Glomerular visceral epithelial cell (primary cell): ENCODE data around the gene GCAT.

Experiments
- DNase-seq: peaks from one replicate; pipeline ENCODE4 v3.0.0-alpha.2; 2016; ENCODE audit errors: extremely low spot score

Gene GCAT

DNA sequence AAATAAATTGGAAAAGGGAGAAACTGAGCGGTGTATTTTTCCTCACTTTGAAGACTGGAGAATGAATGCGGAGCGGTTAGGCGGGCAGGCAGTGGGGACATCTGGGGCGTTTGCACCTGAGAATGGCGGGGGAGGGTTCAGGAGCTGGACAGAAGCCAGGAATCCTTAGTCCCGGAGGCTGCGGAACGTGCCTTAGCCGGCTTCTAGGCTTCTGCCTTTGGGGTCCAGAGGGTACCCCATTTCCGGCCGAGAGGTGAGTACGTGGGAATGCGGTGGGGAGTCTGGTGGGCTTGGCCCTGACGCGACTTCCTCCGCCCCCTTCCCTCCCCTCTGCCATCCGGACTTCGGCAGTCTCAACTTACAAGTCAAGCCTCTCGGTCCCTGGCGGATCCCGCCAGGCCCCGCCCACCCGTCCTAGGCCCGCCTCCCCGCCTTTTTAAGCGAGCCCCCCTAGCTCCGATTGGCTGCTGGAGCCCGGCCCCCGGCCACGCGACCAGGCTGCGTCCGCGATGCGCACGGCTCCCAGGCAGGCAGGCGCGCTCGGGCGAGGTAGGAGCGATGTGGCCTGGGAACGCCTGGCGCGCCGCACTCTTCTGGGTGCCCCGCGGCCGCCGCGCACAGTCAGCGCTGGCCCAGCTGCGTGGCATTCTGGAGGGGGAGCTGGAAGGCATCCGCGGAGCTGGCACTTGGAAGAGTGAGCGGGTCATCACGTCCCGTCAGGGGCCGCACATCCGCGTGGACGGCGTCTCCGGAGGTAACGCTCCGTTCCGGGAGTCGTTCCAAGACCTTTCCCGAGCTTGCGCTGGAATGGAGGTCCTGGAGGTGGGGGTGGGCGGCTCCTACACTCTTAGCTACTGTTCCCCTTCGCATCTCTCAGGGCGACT lies at the start of gene GCAT:
TSS of gene GCAT (plus strand) at position 525 of the 884 bp plus-strand sequence. CDS start at position 559, 34 bp downstream.
- peak; percentile 96 for DNase-seq

DNA sequence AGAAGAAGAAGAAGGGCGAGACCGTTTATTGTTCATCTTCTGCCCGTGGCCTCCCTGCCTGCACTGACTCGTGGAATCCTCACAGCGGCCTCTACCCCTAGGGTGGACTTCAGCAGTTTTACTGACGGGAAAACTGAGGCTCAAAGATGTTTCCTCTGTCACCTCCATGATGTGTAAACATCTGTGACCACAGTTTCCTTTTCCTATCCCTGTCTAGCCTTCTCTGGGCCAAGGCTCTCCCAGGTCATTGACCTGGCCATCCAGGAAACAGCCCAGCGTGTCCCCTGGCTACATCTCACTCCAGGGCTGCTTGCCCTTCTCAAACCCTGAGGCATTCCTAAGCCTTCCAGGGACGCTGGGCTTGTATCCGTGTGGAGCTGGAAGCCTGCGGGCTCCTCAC lies 49.0 kb upstream of the GCAT start:
- no peak for DNase-seq

DNA sequence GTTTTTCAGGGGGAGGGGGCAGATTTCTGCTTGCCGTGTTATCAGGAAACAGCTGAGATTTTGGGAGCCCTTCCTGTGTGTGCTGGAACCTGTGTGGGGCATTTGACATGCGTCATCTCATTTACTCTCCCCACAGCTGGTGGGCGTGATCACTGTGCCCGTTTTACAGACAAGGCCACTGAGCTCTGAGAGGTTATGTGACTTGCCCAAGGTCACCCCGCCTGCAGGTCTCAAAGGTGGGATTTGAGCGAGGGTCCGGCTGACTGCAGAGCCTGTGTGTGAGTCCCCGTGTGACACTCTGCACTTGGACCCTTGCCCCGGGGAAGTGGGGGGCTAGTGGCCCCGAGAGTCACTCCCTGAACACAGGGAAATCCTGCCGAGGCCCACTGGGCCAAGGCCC lies 48.5 kb upstream of the GCAT start:
- no peak for DNase-seq

DNA sequence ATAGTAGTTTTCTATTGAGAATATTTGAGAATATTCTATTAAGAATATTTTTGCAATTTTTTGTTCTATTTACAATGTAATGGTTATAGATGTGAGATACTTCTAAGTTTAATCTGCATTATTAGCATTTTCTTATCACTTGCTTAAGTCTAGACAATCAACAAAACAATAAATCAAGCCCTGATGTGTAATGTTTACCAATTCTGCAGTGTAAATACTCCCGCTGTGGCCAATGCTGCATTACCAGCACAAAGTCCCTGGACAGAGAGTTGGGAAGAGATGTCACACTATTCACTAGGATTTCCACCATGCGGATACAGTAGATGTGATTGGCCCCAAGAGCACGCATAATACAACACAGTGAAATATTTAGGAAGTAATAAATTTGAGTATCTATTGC lies 47.6 kb upstream of the GCAT start:
- DNase-seq: no peak

DNA sequence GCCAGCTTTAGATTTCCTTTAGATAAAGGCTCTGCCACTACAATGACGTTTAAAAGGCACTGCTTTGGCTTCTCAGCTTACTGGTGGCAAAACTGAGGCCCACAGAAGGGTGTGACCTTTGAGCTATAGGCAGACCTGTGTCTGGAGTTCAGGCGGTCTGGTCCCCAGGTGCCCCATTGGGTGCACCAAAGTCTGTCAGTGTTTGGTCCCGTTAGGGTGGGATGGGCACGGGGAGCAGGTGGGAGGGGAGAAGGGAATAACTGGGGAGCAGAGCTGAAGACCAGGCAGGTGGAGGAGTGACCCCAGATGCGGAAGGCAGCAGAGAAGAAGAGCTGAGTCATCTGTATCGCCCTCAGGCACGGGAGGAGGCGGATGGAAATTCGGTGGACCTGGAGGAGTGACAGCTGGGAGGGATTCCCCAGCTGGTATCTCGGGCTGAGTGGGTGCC lies 45.3 kb upstream of the GCAT start:
- no peak for DNase-seq

DNA sequence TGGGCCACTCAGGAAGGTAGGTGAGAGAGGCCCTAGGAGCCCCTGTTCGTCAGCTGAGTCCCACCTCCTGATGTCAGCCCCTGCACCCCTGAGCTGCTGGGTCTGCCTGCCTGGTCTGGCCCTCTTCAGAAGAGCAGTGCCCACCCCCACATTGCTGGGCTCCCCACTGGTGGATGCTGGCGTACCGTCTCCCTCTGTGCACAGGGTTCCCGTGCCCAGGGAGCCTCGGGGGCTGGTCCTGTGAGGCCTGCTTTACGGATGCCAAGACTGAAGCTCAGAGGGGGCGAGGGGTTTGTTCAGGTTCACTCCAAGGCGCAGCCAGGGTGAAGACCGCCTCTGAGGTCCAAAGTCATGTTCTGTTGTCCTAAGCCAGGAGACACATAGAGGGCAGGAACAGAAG lies 44.7 kb upstream of the GCAT start:
- no peak for DNase-seq

DNA sequence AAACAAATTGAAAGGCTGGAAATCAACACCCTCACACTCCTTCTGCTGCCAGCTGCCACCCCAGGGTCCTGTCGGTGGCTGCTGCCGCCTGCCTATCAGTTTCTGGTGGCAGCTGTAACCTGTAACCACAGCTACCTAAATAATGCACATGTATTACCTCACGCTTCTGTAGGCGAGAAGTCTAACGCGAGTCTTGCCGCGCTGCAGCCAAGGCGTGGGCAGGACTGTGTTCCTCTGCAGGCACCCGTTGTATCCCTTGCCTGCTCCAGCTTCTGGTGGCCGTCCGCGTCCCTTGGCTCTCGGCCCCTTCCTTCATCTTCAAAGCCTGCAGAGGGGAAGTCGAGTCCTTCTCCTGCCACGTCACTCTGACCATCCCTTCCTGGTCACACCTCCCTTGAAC lies 44.1 kb upstream of the GCAT start:
- DNase-seq: no peak

DNA sequence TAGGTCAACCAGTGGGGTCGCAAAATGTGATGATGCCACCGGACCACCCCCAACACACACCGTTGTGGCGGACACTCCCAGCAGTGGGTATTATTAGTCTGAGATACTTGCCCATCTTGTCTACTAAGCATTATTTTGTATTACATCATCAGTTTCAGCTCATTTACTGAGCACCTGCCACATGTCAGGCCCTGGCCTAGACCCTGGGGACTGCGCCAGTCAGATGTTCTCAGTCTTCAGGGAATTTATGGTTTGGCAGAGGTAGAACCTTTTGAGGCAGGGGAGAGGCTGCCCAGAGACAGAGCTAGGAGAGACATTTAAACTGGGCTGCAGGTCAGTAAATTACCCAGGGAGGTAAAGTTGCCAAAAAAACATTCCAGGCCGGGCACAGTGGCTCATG lies 43.1 kb upstream of the GCAT start:
- DNase-seq: no peak

DNA sequence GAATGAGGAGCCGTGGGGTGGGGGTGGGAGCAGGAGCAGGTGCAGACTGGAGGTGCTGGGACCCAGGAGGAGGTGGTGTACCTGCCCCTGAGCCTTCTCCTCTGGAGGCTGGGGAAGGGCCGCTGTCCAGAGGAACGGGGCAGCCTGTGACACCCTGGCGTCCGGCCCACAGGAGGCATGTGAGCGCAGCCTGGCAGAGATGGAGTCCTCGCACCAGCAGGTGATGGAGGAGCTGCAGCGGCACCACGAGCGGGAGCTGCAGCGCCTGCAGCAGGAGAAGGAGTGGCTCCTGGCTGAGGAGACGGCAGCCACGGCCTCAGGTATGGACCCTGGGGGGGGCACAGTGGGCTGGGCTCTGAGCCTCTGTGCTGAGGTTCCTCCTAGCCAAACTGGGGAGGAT lies 42.2 kb upstream of the GCAT start:
- no peak for DNase-seq

DNA sequence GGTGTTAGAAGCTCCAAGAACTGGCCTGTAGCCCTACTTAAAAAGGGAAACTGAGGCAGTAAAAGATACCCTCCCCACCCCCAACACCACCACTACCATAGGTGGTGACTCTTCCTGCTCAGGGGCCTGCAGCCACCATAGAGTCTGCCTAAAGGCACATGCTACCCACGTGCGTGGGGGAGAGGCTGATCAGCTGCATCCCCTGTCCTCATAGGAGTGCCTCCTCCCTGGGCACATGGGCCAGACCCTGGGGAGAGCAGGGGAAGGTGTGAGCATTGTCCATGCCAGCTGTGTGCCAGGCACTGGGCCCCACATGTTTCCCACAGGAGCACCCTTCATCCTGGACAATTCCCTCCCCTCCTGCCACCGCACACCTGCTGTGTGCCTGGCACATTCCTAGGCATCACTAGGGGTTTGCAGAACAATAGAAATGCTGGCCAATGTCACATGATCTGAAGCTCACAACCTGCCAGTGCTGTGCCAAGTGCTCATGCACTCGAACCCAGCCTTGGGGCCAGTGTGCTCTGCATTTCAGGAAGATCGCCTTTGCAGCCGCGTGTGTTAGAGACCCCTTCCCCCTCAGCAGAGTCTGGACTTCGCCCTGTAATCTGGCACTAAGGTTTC lies 41.7 kb upstream of the GCAT start:
- DNase-seq: no peak

DNA sequence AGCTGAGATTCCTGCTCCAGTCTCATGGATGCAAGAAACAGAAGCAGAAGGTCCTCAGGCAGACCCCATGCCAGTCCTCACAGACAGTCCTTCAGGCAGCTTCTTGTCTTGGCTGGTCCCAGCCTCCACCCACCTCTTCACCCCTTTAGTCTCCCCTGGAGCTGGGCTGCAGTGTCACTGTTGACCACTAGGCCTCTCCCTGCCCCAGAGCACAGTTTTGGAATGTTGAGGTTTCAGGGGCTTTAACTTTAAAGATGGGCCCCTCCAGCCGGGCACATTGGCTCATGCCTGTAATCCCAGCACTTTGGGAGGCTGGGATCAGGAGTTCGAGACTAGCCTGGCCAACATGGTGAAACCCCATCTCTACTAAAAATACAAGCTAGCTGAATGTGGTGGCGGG lies 39.5 kb upstream of the GCAT start:
- no peak for DNase-seq

DNA sequence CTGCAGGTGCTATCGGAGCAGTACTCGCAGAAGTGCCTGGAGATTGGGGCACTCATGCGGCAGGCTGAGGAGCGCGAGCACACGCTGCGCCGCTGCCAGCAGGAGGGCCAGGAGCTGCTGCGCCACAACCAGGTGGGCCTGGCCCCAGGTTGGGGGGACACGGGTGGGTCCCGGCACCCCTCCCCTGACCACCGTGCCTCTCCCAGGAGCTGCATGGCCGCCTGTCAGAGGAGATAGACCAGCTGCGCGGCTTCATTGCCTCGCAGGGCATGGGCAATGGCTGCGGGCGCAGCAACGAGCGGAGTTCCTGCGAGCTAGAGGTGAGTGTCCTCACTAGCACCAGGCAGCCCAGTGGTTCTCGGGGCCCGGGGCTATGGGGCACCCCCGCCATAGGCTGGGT lies 38.7 kb upstream of the GCAT start:
- no peak for DNase-seq

DNA sequence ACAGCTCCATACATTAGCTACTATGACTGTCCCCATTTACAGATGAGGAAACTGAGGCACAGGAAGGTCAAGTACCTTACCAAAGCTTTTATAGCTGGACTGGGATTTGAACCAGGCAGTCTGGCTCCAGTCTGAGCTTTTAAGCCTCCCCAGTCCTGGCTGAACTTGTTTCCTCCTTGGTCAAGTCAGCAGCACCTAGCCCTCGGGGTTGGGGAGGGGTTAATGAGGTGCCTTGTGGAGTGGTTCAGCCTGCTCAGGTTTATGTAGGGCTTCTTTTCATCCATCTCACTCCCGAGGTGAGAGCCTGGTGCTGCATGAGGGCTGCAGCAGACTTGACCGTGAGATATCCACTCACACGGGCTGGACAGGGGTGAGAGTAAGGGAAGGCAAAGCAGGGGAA lies 36.7 kb upstream of the GCAT start:
- DNase-seq: no peak

DNA sequence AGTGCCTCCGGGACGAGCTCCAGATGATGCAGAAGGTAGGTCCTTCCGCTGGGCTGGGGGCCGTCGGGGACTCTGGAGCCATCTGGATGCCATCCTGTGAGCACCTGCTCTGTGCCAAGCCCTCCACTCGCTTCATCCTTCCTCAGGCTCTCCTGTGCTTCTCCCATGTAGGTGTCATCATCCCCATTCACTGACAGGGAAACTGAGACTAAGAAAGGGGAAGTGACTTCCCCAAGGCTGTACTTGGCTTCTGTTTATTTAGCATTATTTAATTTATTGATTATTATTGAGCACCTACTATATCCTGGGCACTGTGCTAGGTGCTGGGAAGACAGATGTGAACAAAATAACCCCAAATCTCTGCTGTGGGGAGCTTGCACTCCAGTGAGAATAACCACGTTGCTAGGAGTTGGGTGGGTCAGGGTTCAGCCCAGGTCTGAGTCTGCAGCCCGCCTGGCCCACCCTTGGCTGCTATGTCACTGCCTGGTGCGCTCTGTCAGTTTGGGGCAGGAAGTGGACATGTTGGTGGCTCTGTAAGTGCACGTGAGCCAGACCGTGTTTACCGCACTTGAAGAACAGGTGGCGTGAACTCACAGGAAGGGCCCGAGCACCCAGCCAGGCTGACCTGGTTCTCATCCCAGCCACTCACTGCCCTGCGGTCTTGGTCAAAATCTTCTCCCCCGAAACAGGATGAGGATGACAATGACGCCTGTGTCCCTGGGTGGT lies 35.9 kb upstream of the GCAT start:
- DNase-seq: no peak

DNA sequence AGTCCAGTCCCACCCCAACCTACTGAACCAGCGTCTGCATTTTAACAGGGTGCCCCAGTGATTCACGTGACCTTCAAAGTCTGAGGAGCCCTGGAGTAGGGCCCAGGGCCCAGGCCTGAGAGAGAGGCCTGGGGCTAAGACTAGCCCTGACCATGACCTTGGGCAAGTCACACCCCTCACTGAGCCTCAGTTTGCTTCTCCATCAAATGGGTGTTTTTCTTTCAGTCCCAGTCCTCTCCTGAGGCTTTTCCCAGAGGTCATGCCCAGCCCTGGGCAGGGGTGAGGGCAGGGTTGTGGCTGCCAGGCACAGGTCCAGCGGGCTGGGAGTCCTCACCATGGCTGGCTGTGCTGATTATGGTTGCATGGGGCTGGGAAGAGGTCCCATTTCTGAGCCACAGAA lies 33.0 kb upstream of the GCAT start:
- no peak for DNase-seq

DNA sequence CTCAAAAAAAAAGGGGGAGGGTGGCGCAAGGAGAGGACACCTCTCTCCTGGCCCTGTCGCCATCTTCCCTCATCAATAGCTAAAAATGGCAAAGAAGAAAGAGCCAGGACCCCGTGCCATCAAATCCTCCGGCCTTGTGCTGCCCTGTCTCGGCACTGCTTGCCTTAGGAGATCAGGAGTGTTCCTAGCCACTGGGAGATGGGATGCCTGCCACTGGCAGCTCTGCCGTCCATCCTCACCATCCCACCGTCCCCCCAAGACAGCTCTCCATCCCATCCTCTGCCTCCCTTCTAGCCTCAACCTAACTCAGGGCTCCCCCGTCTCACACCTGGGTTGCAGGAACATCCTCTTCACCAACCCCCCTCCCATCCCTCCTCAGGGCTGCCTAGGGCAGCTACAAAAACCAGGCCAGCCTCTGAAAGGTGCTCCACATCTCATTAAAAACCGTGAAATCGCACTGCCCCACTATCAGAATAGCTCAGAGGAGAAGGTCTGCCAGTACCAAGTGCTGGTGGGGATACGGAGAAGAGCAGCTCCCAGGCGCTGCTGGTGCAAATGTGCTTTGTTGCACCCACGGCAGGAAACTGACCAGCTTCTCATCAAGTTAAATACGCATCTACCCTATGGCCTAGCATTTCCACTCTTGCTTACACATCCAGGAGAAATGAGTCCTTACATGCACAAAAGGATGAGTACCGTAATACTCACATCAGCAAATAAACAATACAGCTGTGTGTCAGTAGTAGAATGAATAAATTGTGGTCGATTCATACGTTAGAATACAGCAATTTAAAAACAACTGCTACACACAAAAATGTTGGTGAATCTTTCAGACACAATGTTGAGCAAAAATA lies 31.7 kb upstream of the GCAT start:
- DNase-seq: no peak

DNA sequence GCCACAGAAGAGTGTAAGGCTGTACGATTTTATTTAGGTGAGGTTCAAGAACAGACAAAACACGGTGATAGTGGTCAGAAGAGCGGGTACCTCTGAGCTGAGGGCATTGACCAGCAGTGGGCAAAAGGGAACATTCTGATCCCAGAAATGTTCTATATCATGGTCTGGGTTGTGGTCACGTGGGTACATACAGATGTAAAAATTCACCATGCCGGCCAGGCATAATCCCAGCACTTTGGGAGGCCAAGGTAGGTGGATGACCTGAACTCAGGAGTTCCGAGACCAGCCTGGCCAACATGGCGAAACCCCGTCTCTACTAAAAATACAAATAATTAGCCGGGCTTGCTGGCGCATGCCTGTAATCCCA lies 31.1 kb upstream of the GCAT start:
- no peak for DNase-seq

DNA sequence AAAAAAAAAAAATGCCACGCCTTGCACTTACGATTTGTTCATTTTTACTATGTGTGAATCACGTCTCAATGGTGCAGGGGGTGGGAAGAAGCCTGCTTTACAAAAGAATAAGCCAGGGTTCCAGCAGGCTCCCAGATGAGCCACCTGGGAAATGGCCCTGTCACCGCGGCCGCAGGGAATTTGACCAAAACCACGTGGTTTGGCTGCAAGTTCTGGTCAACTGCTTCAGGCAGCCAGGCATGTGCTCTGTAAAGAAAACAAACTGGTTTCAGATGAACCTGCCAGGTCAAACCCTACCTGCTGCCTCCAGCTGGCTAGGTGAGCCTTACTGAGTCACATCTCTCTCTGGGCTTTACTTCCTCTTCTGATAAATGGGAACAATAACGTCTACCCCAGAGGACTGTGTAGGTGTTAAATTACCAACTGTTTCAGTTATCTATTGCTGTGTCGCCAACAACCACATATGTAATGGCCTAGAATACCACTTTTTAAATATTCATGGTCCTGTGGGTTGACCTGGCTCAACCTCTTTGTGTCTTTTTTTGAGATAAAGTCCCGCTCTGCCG lies 30.5 kb upstream of the GCAT start:
- peak; percentile 94 for DNase-seq

DNA sequence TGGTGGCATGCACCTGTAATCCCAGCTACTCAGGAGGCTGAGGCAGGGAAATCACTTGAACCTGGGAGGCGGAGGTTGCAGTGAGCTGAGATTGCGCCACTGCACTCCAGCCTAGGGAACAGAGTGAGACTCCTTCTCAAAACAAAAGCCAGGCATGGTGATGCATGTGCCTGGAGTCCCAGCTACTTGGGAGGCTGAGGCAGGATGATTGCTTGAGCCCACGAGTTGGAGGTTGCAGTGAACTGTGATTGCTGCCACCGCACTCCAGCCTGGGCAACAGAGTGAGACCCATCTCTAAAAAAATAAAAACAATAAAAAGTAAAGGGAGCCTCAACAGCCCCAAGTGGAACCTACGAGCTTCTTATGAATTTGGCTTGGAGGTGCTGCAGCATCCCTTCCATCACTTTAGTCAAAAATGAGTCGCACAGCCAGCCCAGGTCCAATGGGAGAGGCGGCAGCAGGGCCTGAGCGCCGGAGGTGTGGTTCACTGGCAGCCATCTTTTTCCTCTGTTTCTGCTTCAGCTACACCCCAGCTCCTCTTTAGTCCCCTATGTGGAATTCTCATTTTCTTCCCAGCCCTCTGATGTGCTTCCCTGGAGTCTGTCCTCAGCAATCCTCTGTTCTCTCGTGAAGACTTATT lies 29.2 kb upstream of the GCAT start:
- no peak for DNase-seq

DNA sequence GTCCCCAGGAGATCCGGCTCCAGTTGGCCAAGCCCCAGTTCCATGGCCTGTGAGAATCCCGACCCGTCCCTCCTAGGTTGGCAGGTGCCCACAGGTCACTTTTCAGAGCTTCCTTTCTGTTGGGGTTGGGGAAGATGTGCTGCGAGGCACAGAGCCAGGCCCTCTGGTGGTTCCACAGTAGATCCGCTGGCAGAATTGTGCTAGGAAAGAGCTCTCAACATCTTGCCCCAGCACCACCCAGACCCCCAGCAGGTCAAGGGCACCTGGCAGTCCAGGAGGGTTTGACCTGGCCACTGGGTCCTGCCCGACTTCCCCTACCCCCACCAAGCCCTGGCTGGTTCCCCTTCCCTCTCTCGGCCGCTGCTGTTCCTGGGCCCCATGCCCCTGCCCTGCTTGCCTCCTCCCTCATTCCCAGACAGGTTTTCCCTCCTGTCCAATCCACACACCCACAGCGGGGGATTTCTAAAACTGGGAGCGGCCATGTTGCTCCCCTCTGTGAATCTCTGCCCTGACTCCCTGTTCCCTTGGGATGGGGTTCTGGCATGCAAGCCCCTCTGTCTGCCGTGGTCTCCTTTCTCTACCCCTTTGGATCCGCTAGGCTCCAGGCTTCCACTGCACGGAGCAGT lies 26.2 kb upstream of the GCAT start:
- DNase-seq: no peak
